Muscle layer of duodenum (tissue), 2 donors: ENCODE data around the gene ARHGEF17.

Experiments
- H3K27ac ChIP-seq: one replicate; pipeline ENCODE4 v1.7.0; 2013; ENCODE audit warnings: mild to moderate bottlenecking, low read length
- H3K27me3 ChIP-seq: one replicate; pipeline ENCODE4 v1.7.0; 2013; ENCODE audit warnings: low read depth, mild to moderate bottlenecking, control low read depth, low read length
- H3K36me3 ChIP-seq, 2 donors: one replicate each; pipeline ENCODE4 v1.7.0; 2013; ENCODE audit warnings: low read length in 2 of 2, control low read depth in 1 of 2, mild to moderate bottlenecking in 1 of 2; ENCODE audit not compliant: insufficient read depth in 2 of 2, control insufficient read depth in 1 of 2
- H3K4me1 ChIP-seq, 2 donors: one replicate each; pipeline ENCODE4 v1.7.0; 2013; ENCODE audit warnings: low read length in 2 of 2, mild to moderate bottlenecking in 2 of 2, control low read depth in 1 of 2, moderate library complexity in 1 of 2; ENCODE audit not compliant: insufficient read depth in 2 of 2, control insufficient read depth in 1 of 2
- H3K4me3 ChIP-seq, 2 donors: one replicate each; pipeline ENCODE4 v1.7.0; 2013; ENCODE audit warnings: low read length in 2 of 2, low read depth in 1 of 2, mild to moderate bottlenecking in 1 of 2
- H3K9me3 ChIP-seq, 2 donors: one replicate each; pipeline ENCODE4 v1.7.0; 2013; ENCODE audit warnings: low read length in 2 of 2, control low read depth in 1 of 2, mild to moderate bottlenecking in 1 of 2; ENCODE audit not compliant: control insufficient read depth in 1 of 2
- donor health status: healthy.

The ARHGEF17 gene

DNA sequence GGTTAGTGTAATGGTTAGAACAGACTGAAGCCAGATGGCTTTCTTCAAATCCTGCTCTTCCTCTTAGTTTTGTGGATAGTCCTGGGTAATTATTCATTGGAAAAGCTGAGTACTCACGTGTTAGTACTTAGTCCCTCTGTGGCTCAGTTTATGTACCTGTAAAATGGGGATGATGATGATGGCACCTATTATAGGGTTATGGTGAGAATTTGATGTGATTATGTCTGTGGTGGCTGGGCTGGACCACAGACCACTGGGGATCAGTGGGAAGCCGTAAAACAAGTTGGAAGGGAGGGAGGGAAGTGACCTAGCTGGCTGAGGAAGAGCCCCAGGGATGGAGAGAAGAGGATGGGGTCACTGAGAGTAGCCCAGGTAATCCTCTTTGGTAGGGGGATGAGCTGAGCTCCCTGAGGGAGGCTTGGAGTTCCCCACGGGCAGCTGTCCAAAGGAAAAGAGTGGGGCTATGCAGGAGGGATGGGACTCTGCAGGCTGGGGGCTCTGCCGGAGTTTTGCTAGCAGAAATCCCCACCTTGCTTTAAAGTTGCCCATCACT, 19.8 kb downstream of the ARHGEF17 start:
- peak overlapping the region; percentile 41 for H3K27ac ChIP-seq
- no peaks in the 10 kb centered on the region for H3K9me3 ChIP-seq
- peaks cover 32 to 86% of the 10 kb centered on the region in 2 donors for H3K4me1 ChIP-seq
- H3K4me3 ChIP-seq = no peak overlapping the region
- no peaks in the 10 kb centered on the region for H3K27me3 ChIP-seq
- H3K36me3 ChIP-seq = no peaks in the 10 kb centered on the region

- Histone ChIP-seq H3K27ac (peak overlapping the region; percentile 69), H3K36me3 (no peaks in the 10 kb centered on the region), H3K27me3 (no peaks in the 10 kb centered on the region), H3K9me3 (no peaks in the 10 kb centered on the region), H3K4me1 (peaks cover 36 to 86% of the 10 kb centered on the region in 2 donors), H3K4me3 (peak overlapping the region in 1 of 2 donors; percentile 3)
Observed at GRCh38 chr11:73330569-73331093, 22.6 kb downstream of the ARHGEF17 start.

GRCh38 chr11:73331138-73331916, 23.3 kb downstream of the ARHGEF17 start:
- H3K27ac ChIP-seq = peak overlapping the region; percentile 69
- H3K9me3 ChIP-seq = no peaks in the 10 kb centered on the region
- H3K4me3 ChIP-seq = peak overlapping the region in 1 of 2 donors; percentile 3
- peaks cover 36 to 86% of the 10 kb centered on the region in 2 donors for H3K4me1 ChIP-seq
- H3K36me3 ChIP-seq = no peaks in the 10 kb centered on the region
- H3K27me3 ChIP-seq = no peaks in the 10 kb centered on the region

- Histone ChIP-seq H3K36me3 (no peaks in the 10 kb centered on the region), H3K27ac (peak overlapping the region; percentile 81), H3K4me3 (no peak overlapping the region), H3K9me3 (no peaks in the 10 kb centered on the region), H3K4me1 (peaks cover 36 to 80% of the 10 kb centered on the region in 2 donors), H3K27me3 (no peaks in the 10 kb centered on the region)
Observed at GRCh38 chr11:73333173-73333572, 25.1 kb downstream of the ARHGEF17 start.

DNA sequence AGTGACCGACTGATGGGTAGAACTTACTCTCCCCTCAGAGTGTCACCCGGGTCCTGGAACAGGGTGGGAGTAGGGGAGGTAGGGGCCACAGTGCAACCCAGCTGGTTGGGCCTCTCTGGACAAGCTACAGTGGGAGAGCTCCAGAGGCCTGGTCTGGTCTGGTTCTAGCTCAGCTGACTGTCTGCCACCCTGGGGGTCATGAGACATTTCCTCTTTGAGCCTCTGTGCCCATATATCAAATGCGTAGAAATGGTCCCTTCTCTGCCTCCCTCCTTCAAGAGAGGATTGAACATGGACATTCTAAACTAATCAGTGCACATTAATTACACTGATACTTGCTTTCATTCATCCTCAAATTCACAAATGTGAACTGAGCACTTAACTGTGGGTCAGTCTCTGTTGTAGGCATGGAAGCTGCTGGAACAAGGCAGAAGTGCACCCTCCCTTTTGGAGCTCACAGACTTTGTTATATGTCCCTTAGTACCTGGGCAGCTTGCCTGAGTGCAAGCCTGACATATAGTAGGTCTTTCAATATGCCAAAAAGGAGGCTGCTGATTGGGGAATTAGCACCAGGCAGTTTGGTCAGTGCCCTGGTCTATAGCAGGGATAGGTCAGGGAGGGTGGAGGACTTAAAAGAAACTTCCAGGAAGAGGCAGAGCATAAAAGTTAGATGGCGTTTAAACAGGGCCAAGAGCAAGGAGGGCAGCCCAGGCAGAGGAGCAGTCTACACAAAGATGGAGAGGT, 25.7 kb downstream of the ARHGEF17 start:
- peak overlapping the region in 1 of 2 donors; percentile 9 for H3K4me3 ChIP-seq
- H3K9me3 ChIP-seq = no peaks in the 10 kb centered on the region
- no peaks in the 10 kb centered on the region for H3K36me3 ChIP-seq
- H3K27me3 ChIP-seq = no peaks in the 10 kb centered on the region
- H3K4me1 ChIP-seq = peaks cover 36 to 86% of the 10 kb centered on the region in 2 donors
- peak overlapping the region; percentile 81 for H3K27ac ChIP-seq

GRCh38 chr11:73334384-73335203, 26.5 kb downstream of the ARHGEF17 start:
- no peaks in the 10 kb centered on the region for H3K9me3 ChIP-seq
- H3K36me3 ChIP-seq = no peaks in the 10 kb centered on the region
- H3K4me1 ChIP-seq = peaks cover 36 to 91% of the 10 kb centered on the region in 2 donors
- H3K27ac ChIP-seq = peak overlapping the region; percentile 81
- H3K27me3 ChIP-seq = no peaks in the 10 kb centered on the region
- peak overlapping the region in 1 of 2 donors; percentile 9 for H3K4me3 ChIP-seq

- Histone ChIP-seq H3K27me3 (no peaks in the 10 kb centered on the region), H3K4me1 (peaks cover 28 to 91% of the 10 kb centered on the region in 2 donors), H3K36me3 (no peaks in the 10 kb centered on the region), H3K9me3 (no peaks in the 10 kb centered on the region), H3K4me3 (peak overlapping the region in 1 of 2 donors; percentile 9), H3K27ac (peak overlapping the region; percentile 81)
Observed at GRCh38 chr11:73335204-73335923, 27.3 kb downstream of the ARHGEF17 start.

- Histone ChIP-seq H3K36me3 (no peaks in the 10 kb centered on the region), H3K9me3 (no peaks in the 10 kb centered on the region), H3K4me3 (no peak overlapping the region), H3K27ac (no peak overlapping the region), H3K27me3 (no peaks in the 10 kb centered on the region), H3K4me1 (peaks cover 25 to 88% of the 10 kb centered on the region in 2 donors)
Observed at GRCh38 chr11:73337846-73338245, 29.8 kb downstream of the ARHGEF17 start.

- Histone ChIP-seq H3K4me1 (peaks cover 23 to 86% of the 10 kb centered on the region in 2 donors), H3K9me3 (no peaks in the 10 kb centered on the region), H3K27ac (no peak overlapping the region), H3K4me3 (no peak overlapping the region), H3K27me3 (no peaks in the 10 kb centered on the region), H3K36me3 (no peaks in the 10 kb centered on the region)
Observed at GRCh38 chr11:73338279-73338678, 30.2 kb downstream of the ARHGEF17 start.

- no peak overlapping the region for H3K27ac ChIP-seq
- H3K27me3 ChIP-seq = no peaks in the 10 kb centered on the region
- no peaks in the 10 kb centered on the region for H3K9me3 ChIP-seq
- peaks cover 7 to 86% of the 10 kb centered on the region in 2 donors for H3K4me1 ChIP-seq
- H3K36me3 ChIP-seq = no peaks in the 10 kb centered on the region
- H3K4me3 ChIP-seq = no peak overlapping the region
Observed at GRCh38 chr11:73340164-73340563, 32.1 kb downstream of the ARHGEF17 start.
